Ascending aorta (tissue), 2 donors: ENCODE results near the gene LRSAM1. TPM values are rescaled to one million over a fixed set of nuclear protein-coding genes. Genes with fewer than 3 reads are reported as not detected.
A peak's percentile ranks its signal among the peaks of the same experiment; 100 is the strongest.

Experiments used
- DNase-seq, 2 donors: peaks; one replicate each; pipeline ENCODE4 v3.0.0-alpha.2; 2019; ENCODE audit warnings: low spot score in 2 of 2
- H3K27ac ChIP-seq, 2 donors: fragments of 200-600 bp; sonication (generic); one replicate each; pipeline ENCODE4 v1.5.1; 2016 to 2017; ENCODE audit warnings: mild to moderate bottlenecking in 1 of 2
- H3K27me3 ChIP-seq: fragments of 200-600 bp; sonication (generic); one replicate; pipeline ENCODE4 v1.5.1; 2017
- H3K36me3 ChIP-seq, 2 donors: fragments of 200-600 bp; sonication (generic); one replicate each; pipeline ENCODE4 v1.5.1; 2016
- H3K4me1 ChIP-seq, 2 donors: fragments of 200-600 bp; sonication (generic); one replicate each; pipeline ENCODE4 v1.5.1; 2016 to 2017; ENCODE audit warnings: mild to moderate bottlenecking in 1 of 2
- H3K4me3 ChIP-seq, 2 donors: fragments of 200-600 bp; sonication (generic); one replicate each; pipeline ENCODE4 v1.5.1; 2016 to 2017; ENCODE audit warnings: mild to moderate bottlenecking in 1 of 2
- H3K9me3 ChIP-seq, 2 donors: fragments of 200-600 bp; sonication (generic); one replicate each; pipeline ENCODE4 v1.5.1; 2016
- intact Hi-C: fragments of 100-400 bp; cut with DNase I; formaldehyde crosslinking; loops from one replicate; pipeline ENCODE4 v1.15.1; 2023
- total RNA-seq: library from RNA; depleted of rRNA; stranded (reverse); fragments of >200 nt; gene quantifications from one replicate; pipeline ENCODE4 v1.1.0, GENCODE V29; 2016
- TF ChIP-seq, protein P1 (sequence below), 3 experiments: fragments of 200-600 bp in 2 of 3; fragments of 450-650 bp in 1 of 3; sonication (generic) in 2 of 3; IDR thresholded peaks; one replicate each; pipeline ENCODE4 v1.5.1; 2016 to 2019; ENCODE audit warnings: antibody characterized with exemption in 3 of 3, mild to moderate bottlenecking in 1 of 3, moderate library complexity in 1 of 3

The LRSAM1 gene
- total RNA-seq, 1 donor from 2014 or later = 22.8 TPM

DNA sequence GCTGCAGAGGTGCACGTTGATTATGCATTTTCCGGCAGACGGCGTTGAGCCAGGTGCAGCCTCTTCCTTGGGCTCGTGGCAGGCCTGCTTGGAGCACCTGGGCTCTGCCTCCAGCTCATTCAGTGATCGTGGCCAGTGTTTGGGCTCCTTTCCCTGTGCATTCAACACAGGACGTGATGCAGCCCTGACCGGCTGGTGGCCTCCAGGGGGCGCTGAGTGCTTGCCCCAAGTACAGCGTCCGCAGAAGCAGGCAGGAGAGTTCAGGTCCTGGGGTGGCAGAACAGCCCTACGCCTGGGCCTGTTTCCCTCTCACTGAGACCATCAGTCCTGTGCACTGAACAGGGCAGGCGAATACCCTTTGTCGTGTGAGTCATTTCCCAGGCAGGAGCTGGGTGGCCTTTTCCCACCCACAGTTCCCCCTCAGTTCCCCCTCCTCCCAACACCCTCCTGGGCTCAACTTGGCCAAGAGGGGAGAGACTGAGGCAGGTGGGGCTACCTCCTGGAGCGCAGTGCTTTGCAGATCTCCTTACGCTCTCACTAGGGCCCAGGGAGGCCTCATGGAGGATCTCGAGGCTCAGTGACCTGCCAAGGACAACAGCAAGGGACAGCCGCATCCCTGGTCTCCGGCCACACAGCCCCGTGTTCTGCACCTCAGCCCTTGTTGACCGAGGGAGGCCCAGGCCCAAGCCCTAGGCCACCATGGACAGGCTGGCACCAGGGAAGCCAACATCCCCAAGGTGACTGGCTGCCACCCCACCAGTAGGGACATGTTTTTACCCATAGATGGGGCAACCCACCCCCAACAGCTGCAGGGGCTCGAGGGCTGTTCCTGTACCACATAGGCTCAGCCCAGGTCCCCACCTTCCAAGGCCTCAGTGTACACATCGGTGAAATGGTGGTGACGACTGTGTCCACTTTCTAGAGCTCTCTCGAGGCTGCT lies 52.9 kb downstream of the LRSAM1 start:
- intact Hi-C loops = loop anchor here (1.0 to 10.0 kb wide), 2 partner anchors 82 to 421 kb away; no protein-coding TSS in a partner anchor
- peak; percentile 44 to 92 for DNase-seq
- H3K27me3 ChIP-seq = no peaks in the 10 kb centered on the region
- peak overlapping the region; percentile 45 to 50 for H3K27ac ChIP-seq
- no peaks in the 10 kb centered on the region for H3K9me3 ChIP-seq
- peaks cover 32 to 77% of the 10 kb centered on the region in 2 donors for H3K36me3 ChIP-seq
- TF ChIP-seq, protein P1, sequence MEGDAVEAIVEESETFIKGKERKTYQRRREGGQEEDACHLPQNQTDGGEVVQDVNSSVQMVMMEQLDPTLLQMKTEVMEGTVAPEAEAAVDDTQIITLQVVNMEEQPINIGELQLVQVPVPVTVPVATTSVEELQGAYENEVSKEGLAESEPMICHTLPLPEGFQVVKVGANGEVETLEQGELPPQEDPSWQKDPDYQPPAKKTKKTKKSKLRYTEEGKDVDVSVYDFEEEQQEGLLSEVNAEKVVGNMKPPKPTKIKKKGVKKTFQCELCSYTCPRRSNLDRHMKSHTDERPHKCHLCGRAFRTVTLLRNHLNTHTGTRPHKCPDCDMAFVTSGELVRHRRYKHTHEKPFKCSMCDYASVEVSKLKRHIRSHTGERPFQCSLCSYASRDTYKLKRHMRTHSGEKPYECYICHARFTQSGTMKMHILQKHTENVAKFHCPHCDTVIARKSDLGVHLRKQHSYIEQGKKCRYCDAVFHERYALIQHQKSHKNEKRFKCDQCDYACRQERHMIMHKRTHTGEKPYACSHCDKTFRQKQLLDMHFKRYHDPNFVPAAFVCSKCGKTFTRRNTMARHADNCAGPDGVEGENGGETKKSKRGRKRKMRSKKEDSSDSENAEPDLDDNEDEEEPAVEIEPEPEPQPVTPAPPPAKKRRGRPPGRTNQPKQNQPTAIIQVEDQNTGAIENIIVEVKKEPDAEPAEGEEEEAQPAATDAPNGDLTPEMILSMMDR (IDR thresholded peaks at IDR 0.05) = peak; percentile 83 to 94 (median 87)
- peaks cover 0 to 5% of the 10 kb centered on the region in 2 donors for H3K4me1 ChIP-seq
- H3K4me3 ChIP-seq = no peak overlapping the region

DNA sequence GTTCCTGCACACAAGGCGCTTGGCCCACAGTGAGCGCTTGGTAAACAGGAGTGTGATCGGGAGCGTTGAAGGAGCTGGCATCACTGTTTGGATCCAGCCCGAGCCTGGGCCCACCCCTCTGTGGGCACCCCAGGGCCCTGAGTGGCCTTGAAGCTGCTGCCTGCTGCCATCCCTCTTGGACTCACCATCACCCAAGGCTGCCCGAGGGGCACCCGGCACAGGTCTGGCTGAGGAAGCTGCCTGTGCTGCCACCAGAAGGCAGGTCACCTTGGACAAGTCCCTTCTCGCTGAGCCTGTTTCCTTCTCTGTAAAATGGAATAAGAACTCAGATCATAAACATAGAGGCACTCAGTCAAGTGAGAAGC lies 53.6 kb downstream of the LRSAM1 start:
- intact Hi-C loops = loop anchor here (1.0 to 10.0 kb wide), 2 partner anchors 81 to 420 kb away; no protein-coding TSS in a partner anchor
- no peak for DNase-seq
- Histone ChIP-seq H3K36me3 (peaks cover 32 to 78% of the 10 kb centered on the region in 2 donors), H3K4me1 (peaks cover under 1 to 6% of the 10 kb centered on the region in 2 donors), H3K27me3 (no peaks in the 10 kb centered on the region), H3K9me3 (no peaks in the 10 kb centered on the region), H3K4me3 (no peak overlapping the region), H3K27ac (peak overlapping the region; percentile 45 to 50)
- TF ChIP-seq, protein P1 (IDR thresholded peaks at IDR 0.05) = no peak

DNA sequence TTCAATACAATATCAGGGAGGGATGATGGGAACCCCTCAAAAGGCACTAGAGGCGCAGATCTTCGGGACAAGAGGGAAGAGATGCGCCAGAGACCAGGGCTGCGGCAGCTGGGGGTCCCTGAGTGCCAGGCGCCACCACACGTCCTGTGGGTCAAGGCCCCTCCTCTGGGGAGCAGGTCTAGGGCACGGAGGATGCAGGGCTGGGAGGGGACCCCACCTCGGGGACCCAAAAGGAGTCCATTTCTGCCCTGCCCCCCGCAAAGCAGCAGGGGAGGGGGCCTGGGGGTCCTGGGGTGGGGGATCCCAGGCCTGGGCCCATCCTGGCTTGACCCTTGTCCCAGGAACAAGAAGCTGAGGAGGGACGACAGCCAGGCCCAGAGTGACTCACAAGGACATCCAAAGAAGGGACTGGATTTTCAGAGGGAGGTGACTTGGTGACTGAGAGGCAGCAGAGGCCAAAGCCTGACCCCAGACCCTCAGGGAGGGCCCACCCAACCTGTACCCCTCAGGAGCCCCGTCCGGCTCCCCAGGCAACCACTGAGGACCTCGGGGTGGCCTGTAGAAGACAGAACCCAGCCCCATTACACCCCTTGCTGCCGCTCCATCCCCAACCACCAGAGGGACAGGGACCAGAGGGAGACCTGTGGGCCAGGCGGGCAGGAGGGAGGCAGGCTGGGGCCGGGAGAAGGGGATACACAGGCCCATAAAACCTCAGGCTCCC lies 54.2 kb downstream of the LRSAM1 start:
- H3K36me3 ChIP-seq = peaks cover 32 to 79% of the 10 kb centered on the region in 2 donors
- intact Hi-C loops = loop anchor here (10.0 kb wide), 1 partner anchor 419 kb away; no protein-coding TSS in a partner anchor
- TF ChIP-seq, protein P1 (IDR thresholded peaks at IDR 0.05) = peak; percentile 37 to 40 (median 39)
- H3K4me3 ChIP-seq = no peak overlapping the region
- peaks cover 2 to 9% of the 10 kb centered on the region in 2 donors for H3K4me1 ChIP-seq
- H3K27ac ChIP-seq = peak overlapping the region; percentile 45 to 62
- DNase-seq = no peak
- no peaks in the 10 kb centered on the region for H3K27me3 ChIP-seq
- H3K9me3 ChIP-seq = no peaks in the 10 kb centered on the region

DNA sequence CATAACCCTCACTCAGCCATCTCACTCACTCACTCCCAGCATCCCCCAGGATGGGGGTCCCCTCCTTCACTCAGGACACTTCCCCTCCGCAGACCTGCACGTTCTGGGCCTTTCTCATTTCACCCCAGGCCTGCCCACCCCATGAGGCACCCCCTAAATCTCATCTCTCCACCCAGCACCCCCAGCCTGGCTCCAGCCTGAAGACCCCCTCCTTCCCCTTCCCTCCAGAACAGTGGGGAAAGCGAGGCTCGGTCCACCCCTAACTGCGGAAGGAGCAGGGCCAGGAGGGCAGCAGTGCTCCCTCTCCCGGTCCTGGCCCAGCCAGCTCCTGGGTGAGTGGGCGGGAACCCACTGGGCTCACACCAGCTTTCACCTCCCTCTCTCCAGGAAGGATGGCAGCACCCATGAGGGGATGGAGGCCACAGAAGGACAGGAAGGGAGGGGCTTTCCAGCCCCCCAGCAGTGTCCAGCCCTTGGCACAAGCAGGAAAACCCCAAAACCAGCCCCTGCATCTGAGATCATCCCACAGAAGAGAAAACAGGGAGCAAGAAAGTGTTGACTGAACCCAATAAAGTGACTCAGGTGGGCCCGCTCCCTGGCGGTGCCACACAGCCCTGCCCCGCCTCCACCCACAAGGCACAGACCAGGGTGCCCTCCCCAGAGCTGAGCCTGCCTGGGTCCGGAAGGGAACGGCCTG lies 55.0 kb downstream of the LRSAM1 start:
- no peak for DNase-seq
- peaks cover 2 to 9% of the 10 kb centered on the region in 2 donors for H3K4me1 ChIP-seq
- no peaks in the 10 kb centered on the region for H3K27me3 ChIP-seq
- no peak overlapping the region for H3K4me3 ChIP-seq
- peak overlapping the region; percentile 45 to 62 for H3K27ac ChIP-seq
- TF ChIP-seq, protein P1 (IDR thresholded peaks at IDR 0.05) = no peak
- no peaks in the 10 kb centered on the region for H3K9me3 ChIP-seq
- intact Hi-C loops = loop anchor here (10.0 kb wide), 1 partner anchor 419 kb away; no protein-coding TSS in a partner anchor
- H3K36me3 ChIP-seq = peaks cover 32 to 79% of the 10 kb centered on the region in 2 donors
